HG03442 (cell line): ENCODE data around the gene GALK2.

Source experiments
- ATAC-seq: cut with Tn5 transposase; IDR thresholded peaks from one replicate; pipeline ENCODE4 v1.9.1; 2021; ENCODE audit warnings: mild to moderate bottlenecking, moderate library complexity; ENCODE audit not compliant: unreplicated experiment

The GALK2 gene

DNA sequence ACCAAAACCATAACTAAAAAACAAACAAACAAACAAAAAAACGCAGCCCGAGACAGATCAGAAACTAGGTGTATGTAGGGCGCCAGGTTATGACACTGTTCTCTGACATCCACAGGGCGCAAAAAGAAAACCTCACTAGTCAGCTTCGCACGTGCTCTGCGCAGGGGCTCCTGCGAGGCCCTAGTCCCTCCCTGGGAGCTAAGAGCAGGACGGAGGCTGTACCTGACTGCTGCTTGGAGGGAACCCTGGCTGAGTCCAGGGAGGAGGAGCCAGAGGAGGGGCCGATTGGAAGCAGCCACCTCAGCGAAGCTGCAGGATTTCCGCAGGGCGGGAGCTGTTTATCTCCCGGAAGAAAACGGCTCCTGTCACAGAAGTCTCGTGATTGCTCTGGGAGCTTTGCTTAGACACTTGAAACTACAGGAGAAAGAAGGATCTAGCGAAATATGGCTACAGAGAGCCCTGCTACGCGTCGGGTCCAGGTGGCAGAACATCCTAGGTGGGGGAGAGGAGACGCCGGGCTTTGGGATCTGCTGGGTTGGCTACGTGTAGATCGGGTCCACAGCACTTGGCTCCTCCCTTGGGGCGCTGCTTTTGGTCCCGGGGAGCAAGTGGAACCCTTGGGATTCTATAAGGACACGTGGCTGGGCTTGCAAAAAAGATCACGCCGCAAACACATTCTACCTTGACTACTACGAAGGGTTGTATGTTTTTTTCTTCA, at the start of gene GALK2:
GALK2 (plus strand) TSS at position 368 of the 718 bp plus-strand sequence; CDS start at position 444, 76 bp downstream.
- ATAC-seq, result peak; percentile 96

- no peak for ATAC-seq
These were observed 49.2 kb upstream of the GALK2 start for GRCh38 chr15:49120832-49121231.

DNA sequence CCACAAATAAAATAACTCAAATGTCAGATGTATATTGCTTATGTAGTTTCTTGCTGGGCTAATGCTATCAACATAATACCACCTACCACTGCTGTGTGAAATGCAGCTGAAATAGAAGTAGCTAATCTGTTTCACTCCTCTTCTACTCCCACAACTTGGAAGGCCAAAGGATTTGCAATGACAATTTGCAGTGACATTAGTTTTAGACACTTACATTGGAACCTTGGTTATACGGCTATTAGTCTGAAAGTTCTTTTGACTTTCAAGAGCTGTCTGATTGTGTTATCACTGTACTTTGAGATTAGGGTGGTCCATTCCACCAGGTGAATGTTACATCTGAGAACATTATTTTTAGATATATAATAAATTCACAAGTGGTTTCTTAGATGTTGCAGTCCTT, 48.1 kb upstream of the GALK2 start:
- ATAC-seq, result no peak

- ATAC-seq, result no peak
These were observed 47.4 kb upstream of the GALK2 start for GRCh38 chr15:49122541-49123062.

DNA sequence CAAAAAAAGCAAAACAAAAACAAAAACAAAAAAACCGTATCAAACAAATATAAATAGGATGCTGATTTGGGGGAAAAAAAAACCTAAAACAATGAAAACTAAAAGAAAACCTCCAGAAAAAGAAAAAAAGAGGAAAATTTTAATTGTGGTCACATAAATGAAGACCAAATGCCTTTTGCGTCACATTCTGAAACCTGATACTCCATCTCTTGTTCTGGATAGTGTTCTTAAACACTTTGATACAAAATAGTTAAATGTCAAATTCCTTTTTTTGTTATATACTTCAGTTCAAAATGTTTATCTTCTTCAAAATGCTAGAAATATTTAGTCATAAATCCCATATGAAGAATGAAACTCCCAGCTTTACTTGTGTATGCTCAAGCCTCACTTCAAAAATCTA, 45.7 kb upstream of the GALK2 start:
- ATAC-seq, result no peak

DNA sequence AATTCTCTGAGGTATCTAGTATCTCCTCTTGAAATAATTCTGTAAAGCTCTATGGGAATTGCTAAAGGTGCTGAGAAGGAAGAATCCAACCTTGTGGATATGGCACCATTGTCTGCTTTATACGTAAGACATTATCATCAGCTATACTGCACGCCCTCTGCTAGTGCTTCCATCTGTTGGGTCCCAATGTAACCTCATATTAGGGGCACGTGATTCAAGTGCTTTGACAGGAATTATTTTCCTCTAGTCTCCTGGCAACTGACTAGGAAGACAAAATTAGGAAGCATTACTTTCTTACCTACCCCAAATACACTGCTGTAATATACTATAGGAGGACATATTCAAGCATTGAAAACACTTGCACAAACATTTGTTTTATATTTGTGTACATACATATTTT, 38.6 kb upstream of the GALK2 start:
- no peak for ATAC-seq

DNA sequence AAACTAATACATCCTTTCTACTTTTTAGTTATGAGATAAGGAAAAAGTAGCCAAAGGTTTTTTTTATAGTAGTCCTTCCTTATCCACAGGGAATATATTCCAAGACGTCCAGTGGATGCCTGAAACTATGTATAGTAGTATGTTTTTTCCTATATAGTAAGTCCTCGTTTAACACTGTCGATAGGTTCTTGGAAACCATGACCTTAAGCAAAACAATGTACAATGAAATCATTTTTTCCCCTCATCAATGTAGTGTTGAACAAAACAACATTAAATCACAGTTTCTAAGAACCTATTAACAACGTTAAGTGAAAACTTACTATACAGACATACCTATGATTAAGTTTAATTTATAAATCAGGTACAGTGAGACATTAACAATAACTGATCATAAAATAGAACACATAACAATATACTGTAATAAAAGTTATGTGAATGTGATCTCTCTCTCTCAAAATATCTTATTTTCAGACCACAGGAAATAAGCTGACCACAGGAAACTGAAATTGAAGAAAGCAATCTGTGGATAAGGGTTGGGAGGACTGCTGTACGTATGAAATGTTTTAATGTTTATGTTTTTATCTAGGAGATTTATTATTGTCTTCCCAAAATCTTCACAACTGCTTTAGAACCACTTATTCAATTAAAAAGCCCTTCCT, 35.2 kb upstream of the GALK2 start:
- no peak for ATAC-seq

DNA sequence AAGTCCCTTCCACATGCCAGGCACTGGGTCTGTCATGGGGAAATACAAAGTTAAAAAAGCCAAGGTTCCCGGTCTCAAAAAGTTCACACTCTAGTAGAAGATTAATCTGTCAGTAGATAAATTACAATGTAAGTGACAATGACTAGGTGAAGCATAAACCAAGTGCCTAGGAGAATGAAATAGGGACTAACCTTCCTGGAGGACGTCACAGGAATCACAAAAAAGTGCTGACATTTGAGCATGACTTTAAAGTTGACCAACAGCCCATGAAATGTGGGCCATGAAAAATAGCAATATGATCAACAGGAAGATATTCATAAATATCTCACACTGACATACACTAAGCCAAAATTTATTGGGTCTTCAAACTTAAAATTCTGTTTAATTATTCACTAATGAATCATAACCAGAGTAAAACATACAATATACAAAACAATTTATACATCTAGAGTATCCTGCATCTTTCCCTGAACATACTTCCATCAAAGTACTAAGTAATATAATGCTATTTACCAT, 34.6 kb upstream of the GALK2 start:
- ATAC-seq, result no peak

GRCh38 chr15:49135911-49136310, 34.1 kb upstream of the GALK2 start:
- ATAC-seq, result no peak

DNA sequence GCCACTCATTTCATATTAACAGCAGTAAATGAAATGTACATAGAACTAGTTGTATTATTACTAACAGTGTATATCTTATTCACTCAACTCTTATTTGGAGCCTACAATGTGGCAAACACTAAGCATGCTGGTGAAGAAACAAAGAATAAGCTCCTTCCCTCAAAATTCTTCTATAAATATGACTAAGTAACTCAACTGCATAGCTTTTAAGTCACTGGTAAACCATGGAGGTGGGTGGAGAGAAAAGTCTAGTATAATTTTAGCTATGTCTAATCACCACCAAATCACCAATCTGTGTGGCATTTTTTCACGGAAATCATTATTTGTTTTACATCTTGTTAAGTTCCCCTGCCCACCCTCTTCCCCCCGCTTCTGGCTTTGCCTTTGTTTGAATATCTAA, 32.2 kb upstream of the GALK2 start:
- no peak for ATAC-seq

DNA sequence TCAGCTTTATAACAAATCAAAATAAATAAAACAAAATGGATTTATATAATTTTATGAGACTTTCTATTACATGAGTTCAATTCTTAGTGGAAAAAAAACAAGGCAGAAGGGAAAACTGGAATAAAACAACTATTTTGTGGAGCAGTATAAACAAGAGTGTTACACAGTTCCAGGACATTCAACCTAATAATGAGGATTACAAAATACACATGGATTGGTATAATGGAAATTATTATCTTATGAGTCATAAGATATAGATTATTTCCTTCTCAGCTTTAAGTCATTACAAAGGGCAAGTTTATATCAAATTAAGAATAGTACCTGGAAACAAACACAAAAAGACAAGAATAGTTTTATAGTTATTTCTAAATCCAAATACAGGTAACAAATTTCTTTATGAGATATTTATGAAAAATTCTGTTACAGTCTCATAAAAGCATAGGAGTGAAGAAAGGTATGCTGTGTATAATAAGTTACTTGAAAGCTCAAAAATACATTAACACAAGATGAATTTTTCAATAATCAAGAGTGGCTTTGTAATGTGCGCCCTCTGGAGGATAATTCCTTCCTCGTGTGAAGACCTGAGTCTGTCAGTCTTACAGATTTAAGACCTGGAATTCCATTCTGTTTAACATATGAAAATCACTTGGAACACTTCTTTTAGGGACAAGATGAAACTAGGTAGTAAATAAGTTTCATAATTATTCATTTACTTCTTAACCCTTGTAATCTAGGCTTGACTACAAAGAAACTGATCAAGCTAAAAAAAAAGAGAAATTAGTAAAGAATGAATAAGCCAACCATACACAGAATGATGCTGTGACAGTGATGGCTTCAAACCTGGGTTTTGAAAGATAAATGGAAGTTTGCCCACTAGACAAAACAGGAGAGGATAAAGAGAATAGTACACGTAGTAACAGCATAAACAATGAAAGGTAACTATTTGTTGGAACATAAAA, 24.1 kb upstream of the GALK2 start:
- ATAC-seq, result no peak

DNA sequence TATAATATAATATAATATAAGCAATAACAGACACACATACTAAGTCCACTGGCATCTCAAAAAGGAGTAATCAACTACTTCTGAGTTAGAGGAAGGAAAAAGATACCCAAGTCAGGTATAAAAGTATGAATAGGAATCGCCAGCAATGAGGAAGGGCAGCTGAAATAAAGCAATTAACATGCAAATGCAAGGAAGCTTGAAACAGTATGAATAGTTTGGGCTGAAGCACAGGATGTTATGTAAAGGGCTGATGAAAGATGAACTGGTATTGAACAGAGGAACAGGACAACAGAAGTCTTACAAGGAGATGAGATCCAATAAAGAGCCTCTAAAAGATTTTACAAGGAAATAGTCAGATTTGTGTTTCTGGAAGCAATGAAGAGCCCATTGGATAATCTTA, 21.7 kb upstream of the GALK2 start:
- no peak for ATAC-seq

GRCh38 chr15:49148727-49149126, 21.3 kb upstream of the GALK2 start:
- no peak for ATAC-seq

DNA sequence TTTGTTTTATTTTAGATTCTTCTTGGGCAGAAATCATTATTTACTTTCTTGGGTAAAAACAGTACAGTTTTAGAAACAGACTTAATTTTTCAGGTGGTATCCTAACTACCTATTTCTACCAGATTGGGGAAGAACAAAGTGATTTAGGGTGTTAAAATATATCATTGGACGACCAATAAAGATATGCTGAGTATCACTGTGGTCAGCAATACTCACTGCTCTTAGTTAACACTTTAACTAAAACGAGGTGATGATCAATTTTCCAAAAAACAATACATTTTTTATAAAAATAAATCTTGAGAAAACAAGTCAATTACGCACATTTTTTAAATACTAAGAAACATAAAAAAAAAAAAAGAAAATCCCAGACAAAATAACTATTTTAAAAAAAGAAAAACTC, 18.2 kb upstream of the GALK2 start:
- no peak for ATAC-seq

DNA sequence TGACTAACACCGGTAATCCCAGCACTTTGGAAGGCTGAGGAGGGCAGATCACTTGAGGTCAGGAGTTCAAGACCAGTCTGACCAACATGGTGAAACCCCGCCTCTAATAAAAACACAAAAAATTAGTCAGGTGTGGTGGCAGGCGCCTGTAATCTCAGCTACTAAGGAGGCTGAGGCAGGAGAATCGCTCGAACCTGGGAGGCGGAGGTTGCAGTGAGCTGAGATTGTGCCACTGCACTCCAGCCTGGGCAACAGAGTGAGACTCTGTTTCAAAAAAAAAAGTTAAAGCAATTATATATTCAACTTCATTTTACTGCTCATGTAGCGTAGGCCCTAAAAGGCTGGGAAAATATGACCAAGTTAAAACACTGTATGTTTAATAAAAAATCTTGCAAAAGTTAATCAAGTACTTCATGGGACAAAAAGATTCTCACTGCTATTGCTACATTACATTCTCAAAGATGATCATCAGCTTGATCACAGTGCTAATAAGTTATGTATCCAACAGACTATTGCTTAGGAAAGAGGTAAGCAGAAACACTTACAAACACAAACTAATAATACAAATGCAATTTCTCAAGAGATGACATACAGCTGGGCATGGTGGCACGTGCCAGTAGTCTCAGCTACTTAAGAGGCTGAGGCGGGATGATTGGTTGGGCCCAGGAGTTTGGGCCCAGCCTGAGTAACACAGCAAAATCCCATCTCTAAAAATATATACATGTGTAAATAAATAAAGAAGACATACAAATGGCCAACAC, 17.3 kb upstream of the GALK2 start:
- no peak for ATAC-seq

DNA sequence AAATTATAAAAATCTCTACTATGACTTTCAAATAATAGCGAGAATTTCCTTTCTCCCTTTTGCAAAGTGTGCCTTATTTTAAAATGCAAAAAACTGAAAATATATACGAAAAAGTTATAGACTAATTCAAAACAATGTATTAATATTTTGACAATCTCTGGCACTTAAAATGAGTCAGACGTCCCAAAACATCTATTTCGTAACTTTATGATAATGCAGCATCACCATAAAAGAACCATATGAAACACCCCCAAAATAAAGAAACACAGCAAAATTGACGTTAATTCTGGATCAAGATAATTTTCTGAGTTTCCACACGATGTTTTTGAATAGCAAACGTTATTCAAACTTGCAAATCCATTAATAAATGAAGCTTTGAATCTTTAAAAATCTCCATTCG, 15.7 kb upstream of the GALK2 start:
- no peak for ATAC-seq

DNA sequence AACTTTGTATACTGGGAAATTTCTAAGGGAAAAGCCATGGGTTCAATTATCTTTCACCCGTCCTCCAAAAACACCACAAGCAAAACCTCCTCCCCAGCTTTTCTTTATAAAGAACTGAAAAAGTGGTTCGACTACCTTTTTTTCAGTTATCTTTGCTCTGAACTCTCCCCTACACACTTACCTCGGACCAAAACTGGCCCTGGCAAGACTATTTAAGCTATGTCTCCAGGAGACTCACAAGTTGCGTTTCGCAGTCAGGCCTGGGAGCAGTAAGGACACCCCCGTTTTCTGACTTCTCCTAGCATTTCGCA, 15.3 kb upstream of the GALK2 start:
- no peak for ATAC-seq

DNA sequence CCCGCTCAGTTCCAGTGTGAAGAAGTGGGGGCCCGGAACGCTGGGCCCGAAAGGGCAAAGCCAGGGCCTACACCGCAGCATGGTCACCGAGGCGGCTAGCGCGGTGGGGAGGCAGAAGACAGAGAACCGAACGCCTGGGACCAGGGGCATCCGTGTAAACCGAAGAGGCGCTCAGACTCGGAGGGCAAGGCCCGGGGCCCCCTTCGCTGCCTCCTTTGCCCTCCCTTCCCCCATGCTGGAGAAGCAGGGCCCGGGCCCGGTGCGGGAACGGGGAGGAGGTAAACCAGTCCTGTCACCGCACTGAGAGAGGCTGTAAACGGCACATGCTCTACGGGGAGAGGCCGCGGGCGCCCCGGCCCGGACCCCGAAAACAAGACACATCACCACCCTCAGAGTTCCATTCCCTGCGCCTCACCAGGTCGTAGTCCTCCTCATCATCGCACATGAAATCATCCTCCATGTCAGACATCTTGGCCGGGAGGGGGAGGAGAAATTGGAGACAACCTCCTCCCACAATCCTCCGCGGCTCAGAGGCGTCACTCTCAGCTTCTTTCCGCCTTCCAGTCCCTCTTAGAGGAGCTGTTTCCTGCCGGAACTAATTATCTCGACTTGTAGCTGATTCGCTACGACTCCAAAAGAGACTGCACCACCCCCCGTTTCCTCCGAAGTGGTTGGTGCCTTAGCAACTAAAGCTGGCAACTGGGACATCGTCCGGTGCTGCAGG, 14.8 kb upstream of the GALK2 start, which contains the start of gene COPS2:
COPS2 (minus strand) TSS at position 490 of the 724 bp plus-strand sequence; CDS start at position 469, 21 bp downstream.
- peak; percentile 91 for ATAC-seq

DNA sequence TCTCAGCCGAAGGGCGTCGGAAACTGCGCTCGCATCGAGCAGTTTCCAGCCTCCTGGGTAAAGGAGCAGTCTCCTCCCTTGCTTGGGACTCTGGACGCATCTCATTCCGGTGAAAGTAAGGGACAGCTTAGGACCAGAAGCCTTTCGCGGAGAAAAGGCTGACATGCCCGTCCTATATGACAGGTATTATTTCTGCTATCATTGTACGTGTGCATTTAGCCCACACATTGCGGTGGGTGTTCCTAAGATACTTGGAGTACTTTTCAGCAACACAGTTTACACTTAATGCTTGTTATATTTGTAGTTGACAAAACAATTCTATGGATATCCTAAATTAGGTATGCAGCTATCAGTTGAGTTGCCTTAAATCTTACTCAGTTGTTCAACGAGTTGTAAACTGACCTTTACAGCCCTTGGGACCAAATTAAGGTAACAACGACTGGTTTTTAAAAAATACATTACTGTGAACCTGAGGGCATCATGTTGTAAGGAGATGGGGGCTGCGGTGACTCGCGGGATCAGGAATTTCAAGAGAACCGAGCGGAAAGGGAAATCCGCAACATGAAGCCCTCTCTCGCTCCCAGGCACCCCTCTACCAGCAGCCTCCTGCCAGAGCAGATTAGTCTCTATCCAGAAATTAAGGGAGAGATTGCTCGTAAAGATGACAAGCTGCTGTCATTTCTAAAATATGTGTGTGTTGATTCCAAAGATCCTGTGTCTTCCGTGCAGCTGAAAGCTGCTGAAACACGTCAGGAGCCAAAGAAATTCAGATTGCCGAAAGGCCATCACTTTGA, 14.0 kb upstream of the GALK2 start:
- peak; percentile 23 for ATAC-seq
